Daoy (cell line): ENCODE results near the gene MORN1. TPM values are rescaled to one million over a fixed set of nuclear protein-coding genes. Genes with fewer than 3 reads are reported as not detected.

Source experiments
- DNase-seq: peaks from one replicate; pipeline ENCODE4 v3.0.0-alpha.2; 2015; ENCODE audit warnings: low read depth
- total RNA-seq: library from RNA; depleted of rRNA; stranded (reverse); fragments of >200 nt; shearing (Covaris generic); gene quantifications from 2 replicates; pipeline ENCODE4 v1.2.3, GENCODE V29; 2014

The MORN1 gene
- total RNA-seq, 1 experiment from 2014 or later = 15.1 TPM

DNA sequence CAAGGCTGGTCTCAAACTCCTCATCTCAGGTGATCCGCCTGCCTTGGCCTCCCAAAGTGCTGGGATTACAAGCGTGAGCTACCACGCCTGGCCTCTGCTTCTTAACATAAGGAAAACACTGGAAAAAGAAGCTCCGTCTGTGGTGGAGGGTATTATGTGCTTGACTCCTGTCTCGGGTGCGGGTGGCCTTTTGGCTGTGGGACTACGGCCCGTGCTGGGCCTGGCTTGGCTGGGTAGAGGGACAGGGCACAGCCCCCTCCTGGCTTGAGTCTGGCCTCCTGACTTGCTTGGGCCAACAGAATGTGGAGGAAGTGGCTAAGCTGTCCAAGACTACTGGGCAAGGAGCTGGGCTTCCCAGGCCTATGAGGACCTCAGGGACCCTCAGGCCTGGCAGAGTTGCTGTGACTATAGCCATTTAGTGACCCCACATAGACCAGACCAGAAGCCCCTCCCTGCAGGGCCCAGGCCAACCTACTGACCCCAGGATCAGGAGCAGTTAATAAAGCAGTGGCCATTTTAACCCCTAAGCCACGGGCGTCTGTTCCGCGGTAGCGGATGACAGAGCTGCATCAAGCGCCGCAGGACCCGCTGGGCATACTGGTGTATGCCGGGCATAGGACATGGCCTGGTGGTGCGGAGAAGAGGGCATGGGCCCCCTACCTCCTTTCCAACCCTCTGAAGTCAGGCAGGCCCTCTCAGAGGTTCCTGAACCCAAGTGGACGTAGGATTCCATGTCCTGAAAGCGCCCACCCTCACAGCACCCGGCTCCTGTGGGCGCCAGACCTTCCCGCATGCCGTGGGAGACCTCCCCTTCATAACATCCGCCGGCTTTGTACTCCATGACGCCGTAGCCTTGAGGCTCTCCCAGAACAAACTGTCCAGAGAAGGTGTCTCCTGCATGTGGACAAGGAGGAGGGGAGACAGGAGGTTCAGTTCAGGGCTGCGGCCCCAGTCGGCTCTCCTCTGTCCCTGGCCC is 4.4 kb downstream of the MORN1 start:
- DNase-seq = no peak

GRCh38 chr1:2385606-2386280 is 5.6 kb downstream of the MORN1 start:
- DNase-seq = no peak

- DNase-seq = no peak
Observed at GRCh38 chr1:2384941-2385481, 6.3 kb downstream of the MORN1 start.

DNA sequence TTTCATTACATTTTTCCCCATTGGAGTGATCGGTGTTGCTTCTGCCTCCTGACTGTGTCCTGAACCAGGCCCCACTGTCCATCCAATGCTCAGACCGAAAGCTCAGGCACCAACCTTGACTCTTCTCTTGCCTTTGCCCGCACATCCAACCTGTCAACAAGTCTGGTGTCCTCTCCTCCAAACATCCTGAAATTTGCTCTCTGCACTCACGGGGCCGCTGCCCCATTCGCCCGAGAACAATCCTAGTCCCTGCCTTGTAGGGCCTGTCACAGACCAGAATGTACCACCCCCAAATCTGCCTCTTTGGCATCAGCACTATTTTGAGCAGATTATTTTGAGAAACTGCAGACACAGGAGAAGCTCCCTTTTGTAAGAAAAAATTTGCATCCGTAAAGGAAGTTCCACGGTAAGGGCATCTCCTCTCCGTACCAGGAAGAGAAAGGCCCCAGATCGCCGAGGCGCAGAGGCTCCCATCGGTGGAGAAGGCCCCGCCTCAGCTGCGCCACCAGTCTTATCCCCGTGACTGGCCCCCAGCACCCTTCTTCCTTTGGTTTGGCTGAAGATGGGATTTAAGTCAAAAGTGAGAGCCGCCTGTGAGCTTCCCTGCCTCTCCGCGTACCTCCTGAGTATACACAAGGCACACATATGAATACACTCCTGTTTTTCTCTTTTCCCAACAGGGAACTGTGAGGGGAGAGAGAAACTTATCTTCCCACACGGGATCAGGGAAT is 7.1 kb downstream of the MORN1 start:
- DNase-seq = no peak

- DNase-seq = no peak
Observed at GRCh38 chr1:2383576-2383975, 7.8 kb downstream of the MORN1 start.

DNA sequence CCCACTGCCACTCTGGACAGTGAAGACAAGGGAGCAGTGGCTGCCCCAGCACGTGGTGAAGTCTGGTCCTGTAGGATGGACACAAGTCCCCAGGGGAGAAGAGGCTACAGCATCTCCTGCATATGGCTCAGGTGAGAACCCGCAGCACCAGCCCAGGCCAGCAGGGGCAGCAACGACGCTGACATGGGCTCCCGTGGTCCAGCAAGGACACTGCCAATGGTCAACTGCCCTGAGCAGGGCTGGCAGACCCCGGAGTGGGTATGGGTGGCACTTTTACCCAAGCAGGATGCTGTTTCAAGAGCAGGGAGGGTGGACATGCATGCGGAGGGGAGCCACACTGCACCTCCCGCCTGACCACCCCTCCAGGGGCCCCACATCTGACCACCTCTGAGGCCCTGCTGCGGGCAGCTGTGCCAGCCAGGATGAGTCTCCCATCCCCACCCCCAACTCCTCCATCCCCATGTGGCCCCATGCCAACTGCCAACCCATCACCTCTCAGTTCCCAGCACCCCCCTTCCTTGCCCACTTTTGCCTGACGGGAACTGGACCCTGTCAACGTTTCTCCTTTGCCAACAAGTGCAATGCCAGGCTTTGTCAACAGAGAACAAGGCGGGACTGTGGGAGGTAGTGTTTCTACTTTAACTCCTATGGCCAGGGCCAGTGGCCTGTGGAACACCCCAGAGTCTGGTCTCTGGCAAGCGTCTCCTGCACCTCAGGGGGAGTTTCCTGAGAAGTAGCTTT is 8.6 kb downstream of the MORN1 start:
- DNase-seq = peak; percentile 49

GRCh38 chr1:2381741-2382620 is 9.4 kb downstream of the MORN1 start:
- DNase-seq = peak; percentile 81

- no peak for DNase-seq
Observed at GRCh38 chr1:2380816-2381591, 10.3 kb downstream of the MORN1 start.

DNA sequence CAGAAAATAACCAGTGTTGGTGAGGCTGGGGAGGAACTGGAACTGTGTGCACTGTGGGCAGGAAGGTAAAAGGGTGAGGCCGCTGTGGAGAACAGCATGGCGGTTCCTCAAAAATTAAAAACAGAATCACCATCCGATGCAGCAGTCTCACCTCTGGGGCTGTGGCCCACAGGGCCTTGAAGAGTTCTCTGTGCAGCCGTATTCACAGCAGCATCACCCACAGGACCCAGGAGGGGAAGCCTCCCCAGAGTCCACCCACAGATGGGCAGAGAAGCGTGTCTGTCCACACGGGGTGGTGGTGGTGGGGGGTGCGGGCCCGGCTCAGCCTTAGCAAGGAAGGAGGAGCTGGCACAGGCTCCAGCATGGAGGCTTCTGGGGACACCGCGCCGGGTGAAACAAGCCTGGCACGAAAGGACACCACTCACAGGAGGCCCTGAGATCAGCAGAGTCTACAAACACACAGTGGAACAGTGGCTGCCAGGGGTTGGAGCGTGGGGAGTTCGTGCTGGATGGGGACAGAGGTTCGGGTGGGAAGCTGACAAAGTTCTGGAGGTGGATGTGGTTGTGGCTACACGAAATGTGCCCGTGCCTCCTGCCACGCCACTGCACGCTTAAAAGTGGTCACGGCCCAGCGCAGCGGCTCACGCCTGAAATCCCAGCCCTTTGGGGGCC is 11.5 kb downstream of the MORN1 start:
- no peak for DNase-seq

DNA sequence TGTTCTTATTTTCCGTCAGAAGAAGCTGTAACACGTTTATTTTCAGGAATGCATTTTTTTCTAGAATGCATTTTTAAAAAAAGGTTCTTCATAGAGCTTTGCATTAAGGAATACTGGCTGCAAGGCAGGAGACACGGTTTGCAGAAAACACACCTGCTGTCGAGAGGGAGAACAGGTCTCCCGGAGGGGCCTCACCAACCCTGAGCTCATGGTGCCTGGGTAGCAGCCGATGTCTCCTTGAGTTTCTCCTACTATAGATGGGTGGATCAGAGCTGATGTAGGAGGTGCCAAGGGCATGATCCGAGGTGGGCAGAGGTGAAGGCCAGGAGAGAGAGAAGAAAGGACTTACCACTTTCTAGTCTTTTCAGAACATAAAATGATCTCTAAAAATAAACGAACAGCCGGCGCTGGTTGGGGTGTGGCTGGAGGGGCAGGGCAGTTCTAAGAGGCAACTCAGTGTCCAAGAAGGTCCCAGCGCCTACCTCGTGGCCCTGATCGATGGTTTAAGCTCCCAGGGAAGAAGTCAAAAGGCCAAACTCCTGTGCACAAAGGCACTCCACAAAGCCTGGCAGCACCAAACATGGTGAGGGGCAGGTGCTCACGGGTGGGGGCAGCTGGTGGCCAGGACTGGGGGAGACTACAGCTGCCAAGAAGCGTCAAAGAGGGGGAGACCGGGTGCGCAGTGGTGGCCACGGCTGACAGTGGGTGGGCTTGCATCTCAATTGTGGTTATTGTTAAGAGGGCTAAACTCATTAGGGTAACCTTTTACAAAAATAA is 12.2 kb downstream of the MORN1 start:
- no peak for DNase-seq

- DNase-seq = no peak
Observed at GRCh38 chr1:2378441-2378851, 12.9 kb downstream of the MORN1 start.

DNA sequence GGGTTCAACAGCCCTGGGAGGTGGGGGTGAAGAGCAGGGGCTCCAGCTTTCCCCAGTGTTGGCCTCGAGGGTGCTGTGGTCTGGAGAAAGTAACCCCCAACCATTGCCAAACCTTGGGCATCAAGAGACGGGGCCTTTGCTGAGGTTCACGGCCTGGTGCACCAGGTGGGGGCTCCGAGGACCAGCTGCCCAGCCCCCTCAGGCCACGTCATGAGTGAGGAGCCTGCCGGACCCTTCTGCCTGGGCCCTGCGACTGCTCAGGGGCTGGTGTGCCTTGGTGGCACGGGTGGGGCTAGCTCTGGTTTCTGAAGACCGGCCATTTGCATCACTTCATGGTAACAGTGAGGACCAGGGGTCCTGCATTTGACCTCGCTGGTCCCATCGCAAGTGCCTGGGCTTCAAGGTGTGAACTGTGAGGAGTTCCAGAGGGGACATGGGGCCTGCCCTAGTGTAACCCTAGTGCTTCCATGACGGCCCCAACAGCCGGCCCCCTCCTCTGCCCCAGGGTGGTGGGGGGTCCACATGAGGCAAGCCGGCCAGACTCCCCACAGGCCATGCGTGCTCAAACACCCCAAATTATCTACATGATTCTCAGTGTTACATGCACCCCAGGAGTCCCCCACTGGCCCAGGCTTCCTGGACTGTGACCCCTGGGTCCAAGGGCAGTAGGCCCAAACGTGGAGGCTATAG is 13.5 kb downstream of the MORN1 start:
- no peak for DNase-seq

GRCh38 chr1:2376931-2377672 is 14.3 kb downstream of the MORN1 start:
- no peak for DNase-seq

- DNase-seq = no peak
Observed at GRCh38 chr1:2376261-2376741, 15.1 kb downstream of the MORN1 start.

- DNase-seq = no peak
Observed at GRCh38 chr1:2375923-2376260, 15.5 kb downstream of the MORN1 start.

- no peak for DNase-seq
Observed at GRCh38 chr1:2375246-2375922, 16.0 kb downstream of the MORN1 start.
